IPS-18a (cell line): Measurements from ENCODE around the gene CLEC6A.
"Not testable (repeated sequence)": the region's sequence is repeated elsewhere in the genome, so short reads cannot be mapped to it uniquely, and the experiment has no call there.

Experiments used
- H3K27ac ChIP-seq: one replicate; pipeline ENCODE4 v1.5.1; 2013; ENCODE audit warnings: low read length
- H3K27me3 ChIP-seq: one replicate; pipeline ENCODE4 v1.6.1; 2013; ENCODE audit warnings: mild to moderate bottlenecking, low read length; ENCODE audit not compliant: control insufficient read depth, insufficient read depth
- H3K36me3 ChIP-seq: one replicate; pipeline ENCODE4 v1.6.1; 2013; ENCODE audit warnings: low read depth, low read length; ENCODE audit not compliant: control insufficient read depth
- H3K4me1 ChIP-seq: one replicate; pipeline ENCODE4 v1.6.1; 2013; ENCODE audit warnings: low read depth, low read length; ENCODE audit not compliant: control insufficient read depth
- H3K4me3 ChIP-seq: one replicate; pipeline ENCODE4 v1.5.1; 2013; ENCODE audit warnings: low read length
- H3K9ac ChIP-seq: one replicate; pipeline ENCODE4 v1.6.1; 2013; ENCODE audit warnings: mild to moderate bottlenecking, low read length, moderate library complexity
- H3K9me3 ChIP-seq: one replicate; pipeline ENCODE4 v1.6.1; 2013; ENCODE audit warnings: low read depth, low read length; ENCODE audit not compliant: control insufficient read depth

CLEC6A gene

DNA sequence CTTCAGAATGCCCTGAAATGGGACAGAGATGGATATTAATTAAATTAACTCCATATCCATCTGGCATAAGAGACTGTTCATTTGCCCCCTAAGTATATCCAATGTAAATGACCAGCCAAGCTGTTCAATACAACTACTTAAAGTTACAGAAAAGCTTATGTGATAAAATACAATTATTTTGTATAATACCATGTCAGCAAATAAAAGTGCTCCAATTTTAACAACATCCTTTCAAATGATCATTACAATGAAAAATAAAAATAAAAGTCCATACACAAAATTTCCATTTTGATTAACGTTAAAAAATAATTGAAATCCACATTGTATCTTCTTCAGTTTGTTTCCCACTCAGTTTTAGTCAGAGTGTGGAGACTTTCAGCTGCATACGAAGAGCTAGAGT is 5.7 kb downstream of the CLEC6A start:
- H3K27ac ChIP-seq: peak overlapping the region; percentile 52
- no peaks in the 10 kb centered on the region for H3K9me3 ChIP-seq
- H3K4me1 ChIP-seq: peaks cover 23% of the 10 kb centered on the region
- no peak overlapping the region for H3K9ac ChIP-seq
- H3K4me3 ChIP-seq: no peak overlapping the region
- no peaks in the 10 kb centered on the region for H3K36me3 ChIP-seq
- no peaks in the 10 kb centered on the region for H3K27me3 ChIP-seq

GRCh38 chr12:8465301-8465996 is 9.7 kb downstream of the CLEC6A start:
- Histone ChIP-seq H3K9ac (no peak overlapping the region), H3K9me3 (peaks cover 4% of the 10 kb centered on the region), H3K36me3 (no peaks in the 10 kb centered on the region), H3K4me1 (peaks cover 23% of the 10 kb centered on the region), H3K27ac (no peak overlapping the region), H3K4me3 (no peak overlapping the region), H3K27me3 (no peaks in the 10 kb centered on the region)

DNA sequence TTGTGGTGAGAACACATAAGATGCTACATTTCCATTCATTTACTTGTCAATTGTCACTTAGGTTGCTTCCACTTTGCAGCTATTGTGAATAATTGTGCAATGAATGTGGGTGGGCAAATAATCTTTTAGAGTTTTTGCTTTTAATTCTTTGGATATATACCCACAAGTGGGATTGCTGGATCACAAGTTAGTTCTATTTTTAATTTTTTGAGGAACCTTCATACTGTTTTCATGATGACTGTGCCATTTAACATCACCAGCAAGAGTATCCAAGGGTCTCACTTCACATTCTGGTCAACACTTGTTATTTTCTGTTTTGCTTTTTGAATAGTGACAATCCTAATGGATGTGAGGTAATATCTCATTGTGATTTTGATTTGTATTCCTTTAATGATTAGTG is 10.5 kb downstream of the CLEC6A start:
- Histone ChIP-seq H3K27ac (no peak overlapping the region), H3K36me3 (no peaks in the 10 kb centered on the region), H3K9ac (no peak overlapping the region), H3K9me3 (peaks cover 4% of the 10 kb centered on the region), H3K4me1 (peaks cover 18% of the 10 kb centered on the region), H3K27me3 (no peaks in the 10 kb centered on the region), H3K4me3 (no peak overlapping the region)

DNA sequence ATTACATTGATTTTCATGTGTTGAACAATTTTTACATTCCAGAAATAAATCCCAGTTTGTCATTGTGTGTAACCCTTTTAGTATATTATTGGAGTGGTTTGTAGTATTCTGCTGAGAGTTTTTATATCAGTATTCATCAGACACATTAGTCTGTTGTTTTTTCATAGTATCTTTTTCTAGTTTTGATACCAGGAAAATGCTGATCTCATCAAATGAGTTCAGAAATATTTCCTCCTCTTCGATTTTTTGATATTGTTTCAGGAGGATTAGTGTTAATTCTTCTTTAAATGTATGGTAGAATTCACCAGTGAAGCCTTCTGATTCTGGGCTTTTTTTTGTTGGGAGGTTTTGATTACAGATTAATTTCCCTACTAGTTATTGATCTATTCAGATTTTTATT is 15.3 kb downstream of the CLEC6A start:
- no peak overlapping the region for H3K4me3 ChIP-seq

DNA sequence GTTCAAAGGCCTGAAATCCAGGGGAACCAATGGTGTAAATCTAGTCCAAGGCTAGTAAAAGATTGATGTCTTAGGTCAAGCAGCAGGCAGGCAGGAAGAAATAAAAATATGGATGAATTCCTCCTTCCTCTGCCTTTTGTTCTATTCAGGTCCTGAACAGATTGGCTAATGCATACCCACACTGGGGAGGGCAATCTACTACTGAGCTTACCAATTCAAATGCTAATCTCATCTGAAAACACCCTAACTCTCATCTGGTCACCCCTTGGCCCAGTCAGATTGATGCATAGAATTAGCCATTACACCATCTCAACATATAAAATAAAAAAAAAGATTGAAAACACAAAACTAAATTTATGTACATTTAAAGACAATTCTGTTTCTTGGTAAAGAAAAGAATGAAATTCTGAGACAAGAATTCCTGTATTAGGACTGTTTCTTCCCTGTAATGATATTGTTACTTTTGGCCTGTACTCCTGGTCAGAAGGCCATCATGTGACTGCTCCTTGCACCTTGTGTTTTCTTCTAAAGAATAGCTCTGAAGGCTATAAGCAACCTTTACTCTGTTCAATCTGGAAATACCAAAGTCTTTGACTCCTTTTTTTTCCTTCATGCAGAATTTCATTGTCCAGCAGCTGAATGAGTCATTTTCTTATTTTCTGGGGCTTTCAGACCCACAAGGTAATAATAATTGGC is 19.9 kb downstream of the CLEC6A start:
- H3K4me1 ChIP-seq: peaks cover 25% of the 10 kb centered on the region
- H3K36me3 ChIP-seq: no peaks in the 10 kb centered on the region
- no peak overlapping the region for H3K27ac ChIP-seq
- H3K27me3 ChIP-seq: no peaks in the 10 kb centered on the region
- no peak overlapping the region for H3K9ac ChIP-seq
- H3K4me3 ChIP-seq: peak overlapping the region; percentile 38
- no peaks in the 10 kb centered on the region for H3K9me3 ChIP-seq

More for the DNA sequence above, 15.3 kb downstream of the CLEC6A start:
- Histone ChIP-seq H3K9ac (no peak overlapping the region), H3K27ac (no peak overlapping the region), H3K27me3 (no peaks in the 10 kb centered on the region), H3K36me3 (no peaks in the 10 kb centered on the region), H3K4me1 (peaks cover 21% of the 10 kb centered on the region), H3K9me3 (peaks cover 4% of the 10 kb centered on the region)

DNA sequence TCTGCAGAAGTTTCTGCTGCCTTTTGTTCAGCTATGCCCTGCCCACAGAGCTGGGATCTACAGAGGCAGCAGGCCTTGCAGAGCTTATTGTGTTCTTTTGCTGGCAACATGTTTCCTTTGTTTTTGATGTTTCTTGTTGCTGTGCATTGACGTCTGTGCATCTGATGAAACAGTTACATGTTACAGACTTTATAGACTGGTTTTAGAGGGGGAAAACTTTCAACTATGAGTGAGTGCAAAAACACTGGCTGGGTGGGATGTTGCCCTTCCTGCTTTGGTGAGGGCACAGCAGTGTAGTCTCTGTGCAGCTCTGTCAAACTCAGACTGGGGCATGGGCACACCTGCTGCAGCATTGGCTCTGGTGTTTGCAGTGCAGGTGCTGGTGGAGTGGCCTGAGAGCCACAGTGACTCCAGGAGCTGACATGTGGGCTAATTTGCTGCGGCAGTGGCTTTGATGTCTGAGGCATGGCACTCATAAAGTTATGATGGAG is 26.9 kb downstream of the CLEC6A start:
- peaks cover 14% of the 10 kb centered on the region for H3K4me1 ChIP-seq
- no peak overlapping the region for H3K9ac ChIP-seq
- no peaks in the 10 kb centered on the region for H3K36me3 ChIP-seq
- no peaks in the 10 kb centered on the region for H3K9me3 ChIP-seq
- H3K27me3 ChIP-seq: no peaks in the 10 kb centered on the region
- H3K27ac ChIP-seq: no peak overlapping the region
- H3K4me3 ChIP-seq: no peak overlapping the region

DNA sequence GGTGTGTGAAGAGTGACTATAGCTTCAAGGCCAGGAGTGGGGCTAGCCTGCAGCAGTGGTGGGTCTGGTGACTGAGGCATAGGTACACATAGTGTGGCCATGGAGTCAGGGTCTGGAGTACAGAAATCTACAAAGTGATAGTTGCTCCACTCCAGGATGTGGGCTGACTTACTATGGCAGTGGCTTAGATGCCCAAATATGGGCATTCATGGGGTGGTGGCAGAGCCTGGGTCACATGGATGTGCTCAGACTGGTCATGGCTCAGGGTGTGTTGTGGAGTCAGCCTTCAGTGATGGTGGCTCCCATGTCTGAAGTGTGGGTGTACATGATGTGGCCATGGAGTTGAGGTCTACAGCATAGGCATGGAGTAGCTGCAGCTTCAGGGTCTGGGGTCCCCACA is 27.3 kb downstream of the CLEC6A start:
- no peak overlapping the region for H3K27ac ChIP-seq
- peaks cover 14% of the 10 kb centered on the region for H3K4me1 ChIP-seq
- H3K27me3 ChIP-seq: no peaks in the 10 kb centered on the region
- no peaks in the 10 kb centered on the region for H3K9me3 ChIP-seq
- H3K36me3 ChIP-seq: no peaks in the 10 kb centered on the region
- H3K4me3 ChIP-seq: no peak overlapping the region
- no peak overlapping the region for H3K9ac ChIP-seq

DNA sequence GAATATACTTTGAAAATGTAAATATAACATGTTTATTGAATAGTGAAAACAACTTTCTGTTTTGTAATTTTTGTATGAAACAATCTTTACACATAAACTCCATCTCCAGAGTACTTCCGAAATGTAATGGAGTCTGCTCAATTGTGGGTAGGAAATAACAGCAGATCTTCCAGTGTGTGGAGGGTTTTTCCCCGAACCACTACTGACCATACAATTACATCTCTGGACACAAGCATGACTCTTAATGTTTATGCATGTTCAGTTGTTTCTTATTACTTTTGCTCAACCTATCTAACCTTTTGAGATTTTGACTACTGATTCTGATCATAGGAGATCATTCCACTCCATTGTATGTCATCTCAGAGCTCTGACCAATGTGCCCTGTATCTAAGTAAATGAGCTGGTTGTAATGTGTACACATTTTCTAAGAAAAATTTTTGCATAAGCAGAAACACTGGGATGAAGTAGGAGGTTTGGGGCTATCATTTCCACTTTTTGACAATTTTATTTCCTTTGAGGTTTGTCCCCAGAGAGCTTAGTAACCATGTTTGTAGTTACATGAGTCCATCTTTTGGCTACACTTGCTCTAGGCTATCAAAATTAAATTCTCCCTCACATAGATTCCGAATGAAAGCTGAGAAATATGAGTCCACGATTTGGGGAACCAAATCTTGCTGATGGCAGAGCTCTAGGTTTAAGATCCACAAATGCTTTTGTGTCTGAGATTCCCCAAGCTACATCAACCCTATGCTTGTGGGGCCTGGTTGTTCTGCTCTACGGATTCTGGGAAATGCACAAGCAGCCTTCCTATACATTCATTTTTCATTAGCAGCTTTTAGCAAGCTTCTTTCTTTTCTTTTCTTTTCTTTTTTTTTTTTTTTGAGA is 36.1 kb downstream of the CLEC6A start:
- Histone ChIP-seq H3K4me1 (peaks cover 8% of the 10 kb centered on the region), H3K9me3 (no peaks in the 10 kb centered on the region), H3K27me3 (no peaks in the 10 kb centered on the region), H3K9ac (no peak overlapping the region), H3K27ac (no peak overlapping the region), H3K36me3 (no peaks in the 10 kb centered on the region), H3K4me3 (no peak overlapping the region)

DNA sequence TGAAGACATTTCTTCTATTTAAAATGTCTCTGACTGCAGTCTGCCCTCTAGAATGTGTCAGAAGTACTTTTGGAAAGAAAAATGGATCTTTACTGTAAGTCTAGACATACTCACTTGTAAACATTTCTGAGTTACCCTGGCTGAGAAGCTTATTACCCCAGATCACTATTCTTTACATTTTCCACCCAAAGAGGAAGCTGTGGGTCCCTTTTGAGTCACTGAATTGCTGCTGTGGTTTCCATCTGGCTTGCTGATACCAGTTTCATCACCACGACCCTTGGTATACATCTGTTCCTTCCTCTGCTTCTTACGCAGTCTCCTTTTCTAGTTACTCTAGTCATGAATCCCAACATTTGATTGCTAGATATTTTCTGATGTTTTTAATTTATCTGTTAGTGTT is 37.3 kb downstream of the CLEC6A start:
- Histone ChIP-seq H3K27ac (no peak overlapping the region), H3K4me3 (no peak overlapping the region), H3K9ac (no peak overlapping the region), H3K4me1 (peaks cover 8% of the 10 kb centered on the region), H3K36me3 (no peaks in the 10 kb centered on the region), H3K9me3 (no peaks in the 10 kb centered on the region), H3K27me3 (no peaks in the 10 kb centered on the region)

GRCh38 chr12:8495671-8496070 is 39.9 kb downstream of the CLEC6A start:
- H3K4me3 ChIP-seq, H3K9me3 ChIP-seq, H3K9ac ChIP-seq, H3K27me3 ChIP-seq, H3K36me3 ChIP-seq, H3K27ac ChIP-seq: not testable (repeated sequence)
- H3K4me1 ChIP-seq: peaks cover 16% of the 10 kb centered on the region

- H3K4me3 ChIP-seq, H3K9ac ChIP-seq: not testable (repeated sequence)
- H3K4me1 ChIP-seq: peaks cover 16% of the 10 kb centered on the region
Measured at GRCh38 chr12:8496074-8496473, 40.3 kb downstream of the CLEC6A start.

More at GRCh38 chr12:8496074-8496473, 40.3 kb downstream of the CLEC6A start:
- not testable (repeated sequence) for H3K9me3 ChIP-seq, H3K36me3 ChIP-seq, H3K27me3 ChIP-seq, H3K27ac ChIP-seq
